Lung (tissue), 12 donors: ENCODE data around the gene EMC1. TPM values are rescaled to one million over a fixed set of nuclear protein-coding genes. Genes with fewer than 3 reads are reported as not detected.
"Not testable (repeated sequence)": the region's sequence is repeated elsewhere in the genome, so short reads cannot be mapped to it uniquely, and the experiment has no call there.

ENCODE experiments used
- ATAC-seq: fragments of 200-7000 bp; cut with Tn5 transposase; one replicate; pipeline ENCODE4 v1.9.1; 2020; ENCODE audit warnings: moderate number of reproducible peaks; ENCODE audit not compliant: insufficient read depth, low FRiP score
- DNase-seq, 3 donors: peaks; one replicate each; pipeline ENCODE4 v3.0.0-alpha.2; 2013 to 2017
- H3K27ac ChIP-seq, 2 donors: one replicate each; pipeline ENCODE4 v1.5.1; 2013; ENCODE audit warnings: mild to moderate bottlenecking in 2 of 2, moderate library complexity in 2 of 2, control low read depth in 1 of 2, inconsistent platforms in 1 of 2, low read depth in 1 of 2, low read length in 1 of 2
- H3K27me3 ChIP-seq, 3 donors: one replicate each; pipeline ENCODE4 v1.5.1; 2013; ENCODE audit warnings: low read length in 2 of 3; ENCODE audit not compliant: control insufficient read depth in 3 of 3, insufficient read depth in 3 of 3
- H3K36me3 ChIP-seq, 4 donors: one replicate each; pipeline ENCODE4 v1.5.1; 2013; ENCODE audit warnings: low read length in 4 of 4, mild to moderate bottlenecking in 1 of 4, moderate library complexity in 1 of 4; ENCODE audit not compliant: control insufficient read depth in 4 of 4, insufficient read depth in 4 of 4
- H3K4me1 ChIP-seq, 5 donors: one replicate each; pipeline ENCODE4 v1.5.1; 2013; ENCODE audit warnings: low read length in 5 of 5, mild to moderate bottlenecking in 2 of 5, moderate library complexity in 1 of 5; ENCODE audit not compliant: control insufficient read depth in 5 of 5, insufficient read depth in 5 of 5
- H3K4me3 ChIP-seq: one replicate; pipeline ENCODE4 v1.5.1; 2013; ENCODE audit warnings: mild to moderate bottlenecking, control low read depth, moderate library complexity
- H3K9ac ChIP-seq, 2 donors: one replicate each; pipeline ENCODE4 v1.5.1; 2013; ENCODE audit warnings: low read length in 2 of 2, control low read depth in 1 of 2; ENCODE audit not compliant: insufficient read depth in 1 of 2
- H3K9me3 ChIP-seq, 4 donors: one replicate each; pipeline ENCODE4 v1.5.1; 2013; ENCODE audit warnings: low read length in 3 of 4, mild to moderate bottlenecking in 1 of 4, moderate library complexity in 1 of 4; ENCODE audit not compliant: control insufficient read depth in 4 of 4, insufficient read depth in 3 of 4
- CTCF ChIP-seq: IDR thresholded peaks from 2 replicates; pipeline ENCODE4 v1.5.1; 2012; ENCODE audit warnings: mild to moderate bottlenecking; ENCODE audit errors: control extremely low read depth, extremely low read depth
- WGBS, 2 donors: extraction: QIAGEN DNeasy Blood & Tissue Kit; methylation state at CpG; one replicate each; pipeline ENCODE4 v1.1.7; 2013; 5-methylcytosine and 5-hydroxymethylcytosine counted together
- polyA plus RNA-seq, 2 donors: library from polyadenylated mRNA; stranded (reverse); fragments of 200-250 nt; gene quantifications; one replicate each; pipeline ENCODE4 v1.2.1, GENCODE V29; 2013
- total RNA-seq, 2 donors: library from RNA; depleted of rRNA in 1 of 2; stranded (reverse); fragments of >200 nt in 1 of 2; gene quantifications; one replicate each; pipeline ENCODE4 v1.2.1, GENCODE V29; 2014 to 2021
- donor health status: control.
- donor health status: control.
- donor health status: Bipolar disorder and iron deficiency.
- donor health status: healthy.
- donor health status: DM: yes; HTN: yes; CAD: no.

Gene EMC1
- total and polyA plus RNA-seq, 4 donors = 12.1 to 52.7 (median 36.5) TPM

GRCh38 chr1:19289244-19289643, 37.9 kb upstream of the EMC1 start:
- ATAC-seq (no peak), DNase-seq (peak in 1 of 3 donors; percentile 5)
- Histone ChIP-seq H3K9ac (no peak overlapping the region), H3K27ac (no peak overlapping the region), H3K4me1 (peaks cover 0 to 6% (median 4%) of the 10 kb centered on the region in 5 donors), H3K27me3 (peaks cover 0 to 4% (median 0%) of the 10 kb centered on the region in 3 donors), H3K36me3 (peaks cover 0 to under 1% (median 0%) of the 10 kb centered on the region in 4 donors), H3K9me3 (peaks cover 0 to 3% (median under 1%) of the 10 kb centered on the region in 4 donors), H3K4me3 (no peak overlapping the region)
- TF ChIP-seq CTCF = no peak
- 33 to 69% methylated on average over 2 of the region's 2 CpGs for WGBS, 2 donors

GRCh38 chr1:19288324-19289241, 37.3 kb upstream of the EMC1 start, which contains the start of gene AKR7A3:
AKR7A3 (minus strand) TSS chr1:19288770; CDS start chr1:19288709, 61 bp downstream.
- H3K27ac ChIP-seq, H3K4me3 ChIP-seq, H3K4me1 ChIP-seq, H3K36me3 ChIP-seq, H3K9me3 ChIP-seq, H3K27me3 ChIP-seq: not testable (repeated sequence)
- H3K9ac ChIP-seq = peak within 1 kb of the TSS in 1 of 2 donors; percentile 1
- DNase-seq = peak; percentile 11 to 39 (median 35)
- ATAC-seq = peak; percentile 88
- WGBS, 2 donors = 13 to 19% methylated on average over 58 to 72 of the region's 82 CpGs

GRCh38 chr1:19287436-19288185, 36.3 kb upstream of the EMC1 start:
- 95 to 96% methylated on average over 13 of the region's 13 CpGs for WGBS, 2 donors
- TF ChIP-seq CTCF = no peak
- Histone ChIP-seq H3K4me3 (no peak overlapping the region), H3K9me3 (peaks cover 0 to 2% (median 0%) of the 10 kb centered on the region in 4 donors), H3K36me3 (peaks cover 0 to 2% (median 0%) of the 10 kb centered on the region in 4 donors), H3K27ac (no peak overlapping the region), H3K4me1 (peaks cover 0 to 6% (median 4%) of the 10 kb centered on the region in 5 donors), H3K9ac (no peak overlapping the region), H3K27me3 (peaks cover 0 to 4% (median 0%) of the 10 kb centered on the region in 3 donors)
- DNase-seq = no peak
- no peak for ATAC-seq

- H3K9me3 ChIP-seq, H3K36me3 ChIP-seq, H3K27me3 ChIP-seq, ATAC-seq, H3K4me1 ChIP-seq, DNase-seq, H3K9ac ChIP-seq, H3K4me3 ChIP-seq, H3K27ac ChIP-seq: not testable (repeated sequence)
- WGBS, 2 donors = 74 to 92% methylated on average over 3 of the region's 3 CpGs
Measured at GRCh38 chr1:19285807-19286206, 34.5 kb upstream of the EMC1 start.

GRCh38 chr1:19285366-19285765, 34.0 kb upstream of the EMC1 start:
- DNase-seq, H3K36me3 ChIP-seq, H3K9ac ChIP-seq, H3K27ac ChIP-seq, H3K4me3 ChIP-seq, H3K9me3 ChIP-seq, ATAC-seq, H3K4me1 ChIP-seq, H3K27me3 ChIP-seq: not testable (repeated sequence)
- 89 to 93% methylated on average over 3 of the region's 3 CpGs for WGBS, 2 donors
